Epidermal melanocyte (primary cell): ENCODE data around the gene RAPGEF2.

Experiments
- DNase-seq: peaks from one replicate; pipeline ENCODE4 v3.0.0; 2011; ENCODE audit warnings: low spot score; ENCODE audit not compliant: insufficient read length

The RAPGEF2 gene

GRCh38 chr4:159191989-159192388, 89.1 kb downstream of the RAPGEF2 start:
- no peak for DNase-seq

DNA sequence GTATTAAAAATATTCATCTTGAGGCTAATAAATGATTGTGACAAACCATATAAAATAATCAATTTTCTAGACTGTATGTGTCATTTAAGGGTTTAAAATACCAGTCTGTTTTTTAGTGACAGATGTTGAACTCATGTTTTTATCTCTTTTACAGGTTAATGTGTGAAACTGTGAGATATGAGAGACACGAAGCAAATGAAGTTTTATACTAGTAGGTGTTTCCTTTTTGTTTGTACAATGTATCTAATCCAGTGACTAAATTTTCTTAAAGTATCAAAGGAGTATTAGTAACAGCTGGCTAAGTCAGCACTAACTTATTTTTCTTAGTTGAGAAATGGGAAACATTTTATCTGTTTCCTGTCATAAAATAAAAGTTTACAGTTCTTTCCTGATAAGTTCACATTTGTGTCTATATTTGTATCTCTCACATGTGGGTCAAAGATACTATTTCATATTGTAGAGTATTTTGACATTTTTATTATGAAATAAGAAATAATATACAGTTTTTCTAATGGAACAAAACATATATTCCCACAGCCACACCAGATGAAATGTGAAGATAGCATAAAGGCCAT, 90.3 kb downstream of the RAPGEF2 start:
- DNase-seq, result no peak

DNA sequence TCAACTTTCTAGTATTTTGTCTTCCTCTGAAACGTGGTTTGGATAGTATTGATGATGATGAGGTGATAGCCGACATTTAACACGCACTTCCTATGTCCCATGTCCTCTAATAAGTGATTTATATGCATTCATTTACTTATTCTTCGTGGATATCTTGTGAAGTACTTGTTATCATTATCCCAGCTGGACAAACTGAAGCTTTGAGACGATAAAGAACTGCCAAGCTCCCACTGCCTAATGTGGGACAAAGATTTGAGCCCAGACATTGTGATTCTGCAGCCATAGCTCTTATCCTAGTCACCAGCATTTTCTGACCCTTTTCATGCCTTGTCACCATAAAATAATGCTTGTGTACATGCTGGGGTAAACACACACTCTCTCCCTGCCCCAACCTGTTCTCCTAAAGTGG, 92.5 kb downstream of the RAPGEF2 start:
- DNase-seq, result no peak

DNA sequence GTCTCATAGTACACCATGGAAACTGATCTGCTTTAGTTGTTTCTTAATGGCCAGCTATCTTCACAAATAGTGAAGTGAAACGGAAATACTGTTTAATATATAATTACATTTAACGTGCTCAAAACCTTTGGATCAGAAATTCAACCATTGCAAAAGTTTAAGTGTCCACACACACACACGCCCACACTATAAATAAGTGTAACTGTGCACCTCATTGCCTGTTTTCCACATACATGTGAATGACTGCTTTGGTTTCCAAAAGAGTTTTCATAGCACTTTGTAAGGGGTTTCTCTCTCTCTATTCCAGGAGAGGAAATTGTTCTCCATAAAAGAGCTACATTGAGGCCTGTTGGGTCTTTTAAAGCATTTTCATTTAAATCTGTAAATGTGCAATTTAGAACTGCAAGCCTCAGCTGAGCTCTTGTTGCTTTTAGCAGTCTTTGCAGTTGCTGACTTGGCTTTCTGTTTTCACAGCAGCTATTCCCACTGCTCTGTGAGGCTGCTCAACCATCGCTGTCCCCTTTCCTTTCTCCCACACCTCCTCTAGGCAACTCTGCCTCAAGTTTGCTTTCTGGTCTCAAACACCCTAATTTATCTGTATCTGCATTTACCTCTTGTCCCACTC, 94.5 kb downstream of the RAPGEF2 start:
- DNase-seq, result no peak

GRCh38 chr4:159197885-159198269, 95.0 kb downstream of the RAPGEF2 start:
- DNase-seq, result no peak

DNA sequence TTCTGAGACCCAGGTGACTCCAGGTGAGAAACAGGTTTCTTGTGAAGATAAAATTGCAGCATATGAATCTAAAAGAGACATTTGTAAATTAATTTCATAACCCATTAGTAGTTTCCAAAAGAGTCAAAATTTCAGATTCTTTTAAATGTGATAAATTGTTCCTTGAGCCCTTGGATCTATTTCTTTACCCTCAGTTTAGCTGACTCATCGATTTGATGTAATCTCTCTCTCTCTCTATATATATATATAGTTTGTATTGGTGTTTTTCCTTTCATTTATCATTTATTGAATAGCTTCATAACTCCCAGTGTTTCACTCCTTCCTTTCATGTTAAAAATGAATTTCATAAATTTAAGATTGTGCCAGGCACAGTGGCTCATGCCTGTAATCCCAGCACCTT, 96.9 kb downstream of the RAPGEF2 start:
- DNase-seq, result no peak

DNA sequence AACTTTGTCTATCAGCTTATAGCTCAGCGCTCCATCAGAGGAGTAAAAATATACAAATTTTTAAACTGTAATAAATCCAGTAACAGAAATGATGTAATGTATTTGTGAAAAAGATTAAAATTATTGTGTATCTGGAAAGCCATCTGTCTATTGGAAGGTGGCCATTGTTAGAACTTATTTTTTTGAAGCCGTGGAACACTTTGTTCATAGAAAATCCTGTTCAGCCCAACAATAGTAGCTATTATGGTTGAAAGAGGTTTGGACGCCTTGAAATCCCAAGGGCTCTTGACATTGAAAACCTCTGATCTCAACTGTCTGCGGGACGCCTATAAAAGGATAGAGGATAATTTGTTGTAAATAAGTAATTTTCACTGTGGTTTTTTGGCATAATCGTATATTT, 98.3 kb downstream of the RAPGEF2 start:
- no peak for DNase-seq

- DNase-seq, result no peak
These were observed 101.7 kb downstream of the RAPGEF2 start for GRCh38 chr4:159204566-159204965.

- DNase-seq, result no peak
These were observed 102.6 kb downstream of the RAPGEF2 start for GRCh38 chr4:159205466-159205865.

- DNase-seq, result no peak
These were observed 103.6 kb downstream of the RAPGEF2 start for GRCh38 chr4:159206427-159206871.

DNA sequence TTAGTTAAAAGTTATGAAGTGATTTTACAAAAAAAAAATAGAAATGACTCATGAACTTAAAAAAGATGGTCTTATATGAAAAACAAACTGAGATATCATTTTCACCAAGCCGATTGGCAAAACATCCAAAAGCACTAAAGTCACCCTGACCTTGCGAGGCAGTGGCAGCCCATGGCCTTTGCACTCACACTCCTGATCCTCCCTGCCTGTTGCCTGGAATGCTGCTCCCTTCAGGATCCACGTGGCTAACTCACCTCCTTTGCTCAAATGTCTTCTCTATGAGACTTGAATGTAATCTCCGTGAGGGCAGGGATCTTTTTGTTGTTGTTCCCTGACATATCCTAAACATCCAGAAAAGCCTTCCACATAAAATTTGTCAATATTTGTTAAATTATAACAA, 106.4 kb downstream of the RAPGEF2 start:
- DNase-seq, result no peak

GRCh38 chr4:159210975-159211374, 108.1 kb downstream of the RAPGEF2 start:
- DNase-seq, result no peak

GRCh38 chr4:159212675-159213293, 109.9 kb downstream of the RAPGEF2 start:
- no peak for DNase-seq

DNA sequence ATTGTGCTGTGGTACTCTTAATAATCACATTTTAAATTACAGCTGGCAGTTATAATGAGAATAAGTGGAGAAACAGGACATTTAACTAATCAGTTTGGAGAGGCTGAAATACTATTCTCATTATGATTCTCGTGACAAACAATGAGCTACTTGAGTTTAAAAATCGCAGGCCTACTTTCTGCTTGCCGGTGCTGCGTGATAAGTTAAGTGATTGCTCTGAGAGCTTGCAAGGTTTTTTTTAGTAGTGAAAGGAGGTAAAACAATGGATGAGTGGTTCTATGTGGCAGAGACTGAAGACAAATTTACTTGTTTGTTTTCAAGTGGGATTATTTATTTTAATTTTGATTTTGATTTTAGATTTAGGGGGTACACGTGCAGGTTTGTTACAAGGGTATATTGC, 114.0 kb downstream of the RAPGEF2 start:
- no peak for DNase-seq

- no peak for DNase-seq
These were observed 117.0 kb downstream of the RAPGEF2 start for GRCh38 chr4:159219862-159220261.

- no peak for DNase-seq
These were observed 117.5 kb downstream of the RAPGEF2 start for GRCh38 chr4:159220353-159220752.

DNA sequence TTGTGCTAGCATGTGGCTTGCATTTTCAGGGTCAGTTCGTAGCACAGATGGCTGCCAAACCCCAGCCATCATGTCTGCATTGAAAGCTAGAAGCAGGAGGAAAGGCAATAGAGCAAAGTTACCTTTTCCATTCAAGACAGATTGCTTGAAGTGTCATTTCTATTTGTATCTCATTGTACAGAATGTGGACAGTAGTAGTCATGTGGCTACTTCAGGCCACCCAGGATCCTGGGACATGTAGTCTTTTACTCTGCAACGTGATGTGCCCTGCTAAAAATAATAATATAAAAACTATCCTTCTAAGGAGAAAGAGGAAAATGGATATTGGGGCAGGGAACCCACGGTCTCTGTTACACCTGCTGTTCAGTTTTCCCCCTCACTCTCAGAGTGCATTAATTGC, 118.4 kb downstream of the RAPGEF2 start:
- DNase-seq, result no peak

DNA sequence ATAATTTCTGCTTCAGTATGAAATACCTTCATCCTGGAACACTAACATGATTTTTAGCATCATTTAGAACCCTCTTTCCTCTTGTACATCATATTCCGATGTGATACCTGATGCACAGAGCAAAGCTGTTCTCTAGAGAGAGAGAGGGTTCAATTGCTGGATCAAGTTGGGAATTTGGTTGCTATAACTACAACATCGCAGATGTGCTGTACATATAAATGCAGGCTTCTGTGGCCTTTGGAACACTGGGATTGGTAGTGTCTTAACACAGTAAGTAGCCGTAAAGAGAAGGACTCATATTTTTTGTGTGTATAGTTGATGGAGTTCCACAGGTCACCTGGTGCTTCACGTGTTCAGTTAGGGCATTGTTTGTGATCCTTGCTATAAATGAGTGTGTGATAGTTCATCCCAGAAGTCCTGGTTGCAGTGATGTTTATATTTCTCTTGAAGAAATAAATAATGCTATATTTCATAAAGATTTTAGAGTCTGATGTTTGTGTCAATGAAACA, 119.2 kb downstream of the RAPGEF2 start:
- DNase-seq, result no peak

GRCh38 chr4:159224408-159224807, 121.5 kb downstream of the RAPGEF2 start:
- DNase-seq, result no peak

DNA sequence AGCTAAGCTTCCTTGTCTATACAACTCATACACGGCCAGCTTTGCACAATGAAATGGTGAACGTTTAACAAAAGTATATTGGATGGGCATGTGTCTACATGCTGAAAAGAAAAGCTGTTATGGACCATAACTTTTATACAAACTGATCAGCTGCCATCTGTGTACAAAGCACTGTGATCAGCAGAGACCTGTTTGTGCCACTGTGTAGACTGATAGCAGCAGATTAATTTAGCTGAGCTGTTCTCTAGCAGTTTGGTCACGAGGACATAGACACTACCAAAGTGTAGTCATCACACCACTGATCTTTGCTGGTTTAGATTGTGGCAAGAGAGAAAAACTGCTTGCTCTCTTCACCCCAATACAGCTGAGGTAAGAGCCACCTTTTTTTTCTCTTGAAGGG, 124.5 kb downstream of the RAPGEF2 start:
- DNase-seq, result no peak

DNA sequence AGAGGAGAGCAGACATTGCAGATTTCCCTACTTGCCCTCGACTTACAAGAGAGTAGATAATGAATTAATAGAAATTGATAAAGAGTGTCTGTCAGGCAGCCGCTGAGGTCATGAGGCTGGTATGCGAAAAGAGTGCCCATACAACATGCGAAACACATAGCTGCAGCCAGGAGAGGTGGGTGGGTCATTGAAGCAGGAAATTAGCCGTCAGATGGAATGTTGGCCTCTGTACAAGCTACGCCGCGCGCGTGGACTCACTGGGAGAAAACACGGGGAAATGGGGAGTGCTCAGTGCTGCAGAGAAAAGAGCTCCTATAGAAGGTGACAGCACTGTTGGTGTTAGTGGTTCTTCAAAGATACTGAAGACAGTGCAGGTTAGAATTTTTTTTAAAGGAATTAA, 125.1 kb downstream of the RAPGEF2 start:
- peak; percentile 49 for DNase-seq

DNA sequence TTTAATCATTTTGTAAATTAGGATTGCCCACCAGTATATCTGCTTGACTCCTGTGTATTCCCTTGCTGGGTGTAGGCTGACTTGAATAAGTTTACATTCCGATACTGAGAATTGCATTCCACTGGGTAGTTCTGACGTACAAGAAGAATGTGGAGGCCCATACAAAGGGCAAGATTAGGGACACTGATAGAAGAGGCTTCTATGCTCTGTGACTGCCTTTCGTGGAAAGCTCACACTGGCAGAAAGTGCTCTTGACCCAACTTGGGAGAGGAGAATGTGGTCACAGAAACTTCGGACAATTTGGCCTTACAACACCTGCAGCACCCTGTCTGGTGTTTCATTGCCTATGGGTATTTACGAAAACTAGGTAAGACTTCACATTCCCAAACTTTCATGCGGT, 126.3 kb downstream of the RAPGEF2 start:
- no peak for DNase-seq
